ENCODE measurements around the gene NOTCH2. TPM values are rescaled to one million over a fixed set of nuclear protein-coding genes. Genes with fewer than 3 reads are reported as not detected.
"Not testable (repeated sequence)": the region's sequence is repeated elsewhere in the genome, so short reads cannot be mapped to it uniquely, and the experiment has no call there.

The NOTCH2 gene
- total and polyA plus RNA-seq, 7 experiments from 2014 or later: 25.4 to 143 (median 71.0) TPM

DNA sequence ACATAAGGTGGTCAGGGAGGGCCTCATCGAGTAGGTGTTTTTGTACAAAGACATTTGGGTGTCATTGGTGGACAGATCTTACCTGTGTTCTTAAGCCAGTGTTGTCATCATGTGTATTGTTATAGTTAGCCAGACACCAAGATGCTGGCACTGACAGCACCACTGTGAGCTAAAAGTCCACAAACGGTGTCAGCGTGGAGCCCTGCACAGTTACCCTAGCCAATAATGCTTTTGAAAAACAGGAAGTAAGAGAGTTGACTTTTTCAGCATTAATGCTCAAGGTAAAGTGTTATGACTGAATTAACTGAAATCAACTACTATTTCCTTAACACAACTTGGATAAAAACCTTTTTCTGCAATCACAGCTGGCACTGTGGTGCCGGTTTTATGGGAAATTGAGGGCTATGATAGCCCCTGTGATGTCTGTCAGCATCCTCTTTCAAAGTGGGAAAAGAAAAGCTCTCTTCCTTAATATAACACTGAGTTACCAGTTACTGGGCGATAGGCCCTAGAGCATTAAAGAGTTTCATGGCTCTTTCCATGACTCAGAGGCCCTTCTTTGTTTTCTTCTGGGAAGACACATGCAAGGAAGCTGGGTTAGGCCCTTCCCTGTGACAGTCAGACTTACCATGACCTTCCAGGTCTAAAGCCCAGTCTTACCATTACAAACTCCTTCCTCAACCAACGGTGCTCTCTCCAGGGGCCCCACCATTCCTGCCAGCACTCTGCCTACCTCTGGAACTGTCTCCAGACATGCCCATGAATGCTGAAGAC lies 29.7 kb upstream of the NOTCH2 start:
- H3K9me3 ChIP-seq (ENCODE audit: control insufficient read depth in 2 of 3, low read length in 3 of 3); H3K4me1 ChIP-seq (ENCODE audit: control insufficient read depth in 2 of 2, insufficient read depth in 2 of 2, low read length in 2 of 2); intact Hi-C loops (cut with micrococcal nuclease); H3K27ac ChIP-seq (ENCODE audit: low read depth, low read length); H3K36me3 ChIP-seq (ENCODE audit: control insufficient read depth in 2 of 3, insufficient read depth in 3 of 3, low read length in 3 of 3); H3K9me3 Mint-ChIP-seq; POLR2A ChIA-PET; H3K27me3 ChIP-seq (ENCODE audit: control insufficient read depth in 2 of 2, insufficient read depth in 2 of 2, low read length in 2 of 2); CTCF ChIA-PET; H3K36me3 Mint-ChIP-seq; H3K4me3 ChIP-seq (ENCODE audit: low read length); DNase-seq; H3K27me3 Mint-ChIP-seq: not testable (repeated sequence)
- peak overlapping the region in 5 of 9 donors; percentile 12 to 80 (median 36) for H3K27ac Mint-ChIP-seq
- peak; percentile 52 for ATAC-seq
- H3K4me1 Mint-ChIP-seq: peaks cover 0 to 12% (median 6%) of the 10 kb centered on the region in 7 donors
- H3K4me3 Mint-ChIP-seq: peak overlapping the region in 4 of 10 donors; percentile 12 to 62 (median 38)

DNA sequence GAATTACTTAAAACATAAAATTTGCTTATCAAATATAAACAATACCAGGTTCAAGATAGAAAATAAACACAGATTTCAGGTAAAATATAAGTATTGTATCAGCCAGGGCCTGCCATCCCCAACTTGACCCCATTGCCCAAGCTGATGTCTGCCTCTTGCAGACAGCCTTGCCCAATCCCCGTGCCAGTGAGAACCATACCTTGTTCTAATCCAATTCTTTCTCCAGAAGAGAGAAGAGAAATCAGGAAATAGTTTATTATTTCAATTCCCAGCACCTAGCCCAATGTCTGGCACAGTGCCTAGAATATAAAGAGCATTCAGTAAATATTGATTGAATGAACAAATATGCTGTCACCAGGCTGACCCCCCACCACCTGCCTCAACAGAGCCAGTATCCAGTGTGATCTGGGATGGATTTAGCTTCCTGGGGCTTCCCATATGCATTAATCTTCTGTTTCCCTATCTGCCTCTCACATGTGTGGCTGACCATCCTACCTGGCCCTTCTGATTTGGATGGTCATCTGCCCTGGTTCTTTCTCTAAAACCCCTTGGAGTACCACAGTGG lies 27.6 kb upstream of the NOTCH2 start:
- H3K4me3 Mint-ChIP-seq; H3K4me1 ChIP-seq (ENCODE audit: control insufficient read depth in 2 of 2, insufficient read depth in 2 of 2, low read length in 2 of 2); H3K36me3 Mint-ChIP-seq; H3K27me3 Mint-ChIP-seq; H3K27ac ChIP-seq (ENCODE audit: low read depth, low read length); H3K9me3 Mint-ChIP-seq; CTCF ChIA-PET; ATAC-seq; POLR2A ChIA-PET; H3K27me3 ChIP-seq (ENCODE audit: control insufficient read depth in 2 of 2, insufficient read depth in 2 of 2, low read length in 2 of 2); H3K36me3 ChIP-seq (ENCODE audit: control insufficient read depth in 2 of 3, insufficient read depth in 3 of 3, low read length in 3 of 3); H3K9me3 ChIP-seq (ENCODE audit: control insufficient read depth in 2 of 3, low read length in 3 of 3); DNase-seq; intact Hi-C loops (cut with micrococcal nuclease); H3K4me3 ChIP-seq (ENCODE audit: low read length): not testable (repeated sequence)
- Mint-ChIP-seq H3K27ac (peak overlapping the region in 1 of 9 donors; percentile 66), H3K4me1 (peaks cover 0 to 12% (median 6%) of the 10 kb centered on the region in 7 donors)

DNA sequence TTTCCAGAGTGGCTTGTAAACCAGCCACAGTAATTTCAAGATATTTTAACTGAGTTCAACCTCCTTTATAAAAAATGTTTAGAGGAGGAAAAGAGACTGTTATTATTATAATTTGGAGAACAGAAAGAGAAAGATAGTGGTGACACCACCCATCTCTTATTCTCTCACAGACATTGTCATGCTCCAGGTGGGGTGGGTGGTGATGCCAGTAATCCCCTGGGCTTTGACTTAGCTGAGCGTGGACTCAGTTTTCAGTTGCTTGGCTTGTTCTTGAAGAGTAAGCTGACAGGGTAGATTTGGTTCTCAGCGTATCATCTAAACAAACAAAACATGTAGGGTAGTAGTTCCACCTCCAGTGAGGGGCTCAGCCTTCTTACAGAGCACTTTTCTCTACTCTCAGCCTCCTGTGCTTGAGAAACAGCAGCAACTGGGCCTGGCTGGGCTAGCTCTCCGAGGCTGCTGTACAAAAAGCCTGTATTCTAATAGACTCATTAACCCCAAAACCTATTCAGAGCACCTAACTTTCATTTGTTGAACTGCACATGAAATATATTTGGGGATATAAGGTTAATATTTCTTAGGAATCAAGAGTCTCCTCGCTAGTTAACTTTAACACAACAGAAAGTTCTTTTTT lies 24.2 kb upstream of the NOTCH2 start:
- H3K4me1 ChIP-seq (ENCODE audit: control insufficient read depth in 2 of 2, insufficient read depth in 2 of 2, low read length in 2 of 2); H3K27ac ChIP-seq (ENCODE audit: low read depth, low read length); H3K36me3 ChIP-seq (ENCODE audit: control insufficient read depth in 2 of 3, insufficient read depth in 3 of 3, low read length in 3 of 3); H3K27me3 Mint-ChIP-seq; DNase-seq; intact Hi-C loops (cut with micrococcal nuclease); H3K9me3 Mint-ChIP-seq; H3K27ac Mint-ChIP-seq; CTCF ChIA-PET; POLR2A ChIA-PET; H3K4me3 Mint-ChIP-seq; H3K27me3 ChIP-seq (ENCODE audit: control insufficient read depth in 2 of 2, insufficient read depth in 2 of 2, low read length in 2 of 2); H3K4me3 ChIP-seq (ENCODE audit: low read length); H3K4me1 Mint-ChIP-seq; H3K9me3 ChIP-seq (ENCODE audit: control insufficient read depth in 2 of 3, low read length in 3 of 3): not testable (repeated sequence)
- peak; percentile 40 for ATAC-seq
- peaks cover 0 to 12% (median 0%) of the 10 kb centered on the region in 5 donors for H3K36me3 Mint-ChIP-seq

DNA sequence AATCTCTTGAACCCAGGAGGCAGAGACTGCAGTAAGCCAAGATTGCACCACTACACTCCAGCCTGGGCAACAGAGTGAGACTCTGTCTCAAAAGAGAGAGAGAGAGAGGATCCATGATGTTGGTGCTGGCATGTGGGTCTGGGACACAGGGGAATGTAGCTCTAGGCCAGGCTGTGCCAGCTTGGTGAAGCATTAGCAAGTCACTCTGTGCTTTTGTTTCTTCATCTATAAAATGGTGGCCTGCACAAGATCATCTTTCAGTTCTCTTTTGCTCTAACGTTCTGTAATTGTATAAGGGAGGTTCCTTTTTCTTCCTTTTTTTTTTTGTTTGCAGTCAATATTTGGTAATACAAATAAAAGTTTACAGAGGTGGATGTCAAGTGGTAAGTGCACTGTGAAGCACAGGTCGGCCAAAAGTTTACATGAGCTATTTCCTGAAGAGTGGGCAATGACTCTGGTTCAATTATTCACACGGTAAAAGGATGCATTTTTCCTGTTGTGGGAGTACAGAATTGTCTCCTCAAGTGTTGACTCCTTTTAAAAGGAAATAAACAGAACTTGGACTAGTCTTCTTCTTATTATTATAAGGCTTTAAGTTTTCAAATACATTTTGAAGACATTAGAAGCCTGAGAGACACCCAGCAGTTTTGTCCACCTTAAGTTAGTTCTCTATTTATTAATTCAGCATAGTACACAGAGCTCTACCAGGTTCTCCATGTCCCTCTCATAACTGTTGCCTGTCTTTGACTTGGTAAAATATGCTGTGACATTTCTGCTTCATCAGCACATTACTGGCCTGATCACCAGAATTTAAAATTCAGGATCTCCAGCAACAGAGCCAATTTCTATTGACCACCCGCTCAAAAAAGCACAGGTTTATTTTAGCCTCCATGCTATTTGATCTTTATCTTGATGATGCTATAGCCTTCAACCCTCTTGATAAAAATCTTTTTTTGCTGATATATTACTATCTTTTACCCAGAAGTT lies 23.1 kb upstream of the NOTCH2 start:
- H3K27ac Mint-ChIP-seq; intact Hi-C loops (cut with micrococcal nuclease); DNase-seq; H3K36me3 ChIP-seq (ENCODE audit: control insufficient read depth in 2 of 3, insufficient read depth in 3 of 3, low read length in 3 of 3); H3K27me3 Mint-ChIP-seq; H3K9me3 ChIP-seq (ENCODE audit: control insufficient read depth in 2 of 3, low read length in 3 of 3); POLR2A ChIA-PET; H3K27ac ChIP-seq (ENCODE audit: low read depth, low read length); H3K4me3 Mint-ChIP-seq; CTCF ChIA-PET; H3K4me1 ChIP-seq (ENCODE audit: control insufficient read depth in 2 of 2, insufficient read depth in 2 of 2, low read length in 2 of 2); H3K27me3 ChIP-seq (ENCODE audit: control insufficient read depth in 2 of 2, insufficient read depth in 2 of 2, low read length in 2 of 2); H3K9me3 Mint-ChIP-seq; H3K4me3 ChIP-seq (ENCODE audit: low read length): not testable (repeated sequence)
- ATAC-seq: peak; percentile 58
- peaks cover 0 to 10% (median 6%) of the 10 kb centered on the region in 7 donors for H3K4me1 Mint-ChIP-seq
- H3K36me3 Mint-ChIP-seq: peaks cover 0 to 15% (median 0%) of the 10 kb centered on the region in 5 donors

DNA sequence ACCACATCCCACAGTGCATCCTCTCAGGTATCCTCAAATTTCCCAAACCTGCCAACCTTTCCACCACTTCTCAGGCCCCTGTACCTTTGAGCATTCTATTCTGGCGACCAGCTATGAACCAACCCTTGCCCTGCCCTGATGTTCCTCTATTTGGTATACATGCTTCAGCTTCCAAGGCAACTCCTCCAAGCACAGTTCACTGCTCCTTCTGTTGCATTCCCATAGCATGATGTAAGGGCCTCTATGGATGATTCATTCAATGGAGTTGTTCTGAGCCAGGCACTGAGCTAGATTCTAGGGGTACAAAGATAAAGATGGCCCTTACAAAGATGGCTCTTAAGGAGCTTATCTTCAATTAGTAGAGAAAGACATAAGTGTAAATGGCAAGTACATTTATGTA lies 21.4 kb upstream of the NOTCH2 start:
- CTCF ChIA-PET; H3K9me3 Mint-ChIP-seq; H3K4me3 Mint-ChIP-seq; H3K9me3 ChIP-seq (ENCODE audit: control insufficient read depth in 2 of 3, low read length in 3 of 3); H3K36me3 ChIP-seq (ENCODE audit: control insufficient read depth in 2 of 3, insufficient read depth in 3 of 3, low read length in 3 of 3); DNase-seq; intact Hi-C loops (cut with micrococcal nuclease); H3K4me1 ChIP-seq (ENCODE audit: control insufficient read depth in 2 of 2, insufficient read depth in 2 of 2, low read length in 2 of 2); H3K4me3 ChIP-seq (ENCODE audit: low read length); ATAC-seq; H3K27me3 ChIP-seq (ENCODE audit: control insufficient read depth in 2 of 2, insufficient read depth in 2 of 2, low read length in 2 of 2); H3K27me3 Mint-ChIP-seq; H3K27ac Mint-ChIP-seq; POLR2A ChIA-PET; H3K27ac ChIP-seq (ENCODE audit: low read depth, low read length): not testable (repeated sequence)
- Mint-ChIP-seq H3K36me3 (peaks cover 0 to 12% (median 0%) of the 10 kb centered on the region in 5 donors), H3K4me1 (peaks cover 2 to 15% (median 8%) of the 10 kb centered on the region in 7 donors)

DNA sequence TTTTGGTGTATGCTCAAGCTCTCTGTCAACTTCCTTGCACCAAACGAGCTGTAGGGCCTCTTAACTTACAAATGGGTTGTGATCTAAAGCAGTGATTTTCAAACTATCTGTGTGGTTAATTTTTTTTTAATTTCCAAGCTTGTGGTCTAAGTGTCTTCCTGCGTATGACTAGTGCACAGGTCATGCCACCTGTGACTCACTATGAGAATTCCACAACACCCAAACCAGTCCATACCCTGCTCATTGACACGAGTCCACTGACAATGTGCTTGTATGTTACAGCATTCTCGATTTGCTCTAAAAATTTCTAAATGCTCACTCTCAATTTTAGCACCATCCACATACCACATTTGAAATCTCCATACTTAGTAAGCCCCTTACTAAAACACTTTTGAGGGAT lies 18.5 kb upstream of the NOTCH2 start:
- H3K27me3 ChIP-seq (ENCODE audit: control insufficient read depth in 2 of 2, insufficient read depth in 2 of 2, low read length in 2 of 2); POLR2A ChIA-PET; H3K4me3 ChIP-seq (ENCODE audit: low read length); H3K9me3 ChIP-seq (ENCODE audit: control insufficient read depth in 2 of 3, low read length in 3 of 3); intact Hi-C loops (cut with micrococcal nuclease); H3K27me3 Mint-ChIP-seq; H3K27ac ChIP-seq (ENCODE audit: low read depth, low read length); H3K36me3 ChIP-seq (ENCODE audit: control insufficient read depth in 2 of 3, insufficient read depth in 3 of 3, low read length in 3 of 3); H3K9me3 Mint-ChIP-seq; CTCF ChIA-PET; H3K4me1 ChIP-seq (ENCODE audit: control insufficient read depth in 2 of 2, insufficient read depth in 2 of 2, low read length in 2 of 2): not testable (repeated sequence)
- Mint-ChIP-seq H3K36me3 (peaks cover 0 to 13% (median 0%) of the 10 kb centered on the region in 5 donors), H3K27ac (peak overlapping the region in 5 of 9 donors; percentile 29 to 78 (median 56)), H3K4me1 (peaks cover 2 to 18% (median 8%) of the 10 kb centered on the region in 7 donors), H3K4me3 (peak overlapping the region in 6 of 10 donors; percentile 29 to 62 (median 54))
- peak in 8 of 9 donors; percentile 5 to 43 (median 26) for DNase-seq
- peak; percentile 86 for ATAC-seq

Measured in naive thymus-derived CD4-positive, alpha-beta T cell (primary cell).